Spleen (tissue), 7 donors: ENCODE measurements around the gene RELCH.

Experiments
- POLR2A ChIP-seq, 3 donors: fragments of 450-650 bp; IDR thresholded peaks; one replicate each; pipeline ENCODE4 v1.5.1; 2017; ENCODE audit warnings: antibody characterized with exemption in 3 of 3, mild to moderate bottlenecking in 1 of 3
- TF ChIP-seq, protein P1 (sequence below), 11 experiments: fragments of 200-600 bp in 7 of 11; fragments of 450-650 bp in 4 of 11; sonication (generic) in 4 of 11; IDR thresholded peaks in 8 of 11; conservative IDR thresholded peaks in 3 of 11; 1 replicate in 7 of 11; 2 replicates in 4 of 11; pipeline versions ENCODE4 v1.4.0 to v1.8.0; 2016 to 2021; ENCODE audit warnings: antibody characterized with exemption in 11 of 11, inconsistent platforms in 4 of 11, mild to moderate bottlenecking in 1 of 11
- donor health status: DM: no; HTN: no; CAD: no; lungs with moderate emphysema.
- donor health status: DM: no; HTN: no; CAD: no.
- donor health status: DM: no; HTN: no; CAD: no.

DNA sequence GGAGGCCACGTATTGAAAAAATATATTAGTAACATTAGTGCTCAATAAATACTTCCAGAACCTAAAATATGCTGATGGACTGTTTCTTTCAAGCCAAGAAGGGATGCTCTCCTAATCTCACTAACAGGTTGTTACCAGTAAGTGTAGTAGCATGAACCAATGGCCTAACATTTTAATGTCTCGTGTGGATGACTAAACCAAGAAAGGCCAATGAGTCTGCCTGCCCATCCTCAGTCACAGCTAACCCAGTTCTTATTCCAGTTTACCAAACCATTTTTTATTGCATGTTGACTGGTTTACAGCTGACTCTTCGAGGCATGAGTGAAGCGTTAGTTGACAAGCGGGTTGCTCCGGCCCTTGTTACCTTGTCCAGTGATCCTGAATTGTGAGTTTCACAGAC, 93.0 kb downstream of the RELCH start:
- TF ChIP-seq, protein P1, sequence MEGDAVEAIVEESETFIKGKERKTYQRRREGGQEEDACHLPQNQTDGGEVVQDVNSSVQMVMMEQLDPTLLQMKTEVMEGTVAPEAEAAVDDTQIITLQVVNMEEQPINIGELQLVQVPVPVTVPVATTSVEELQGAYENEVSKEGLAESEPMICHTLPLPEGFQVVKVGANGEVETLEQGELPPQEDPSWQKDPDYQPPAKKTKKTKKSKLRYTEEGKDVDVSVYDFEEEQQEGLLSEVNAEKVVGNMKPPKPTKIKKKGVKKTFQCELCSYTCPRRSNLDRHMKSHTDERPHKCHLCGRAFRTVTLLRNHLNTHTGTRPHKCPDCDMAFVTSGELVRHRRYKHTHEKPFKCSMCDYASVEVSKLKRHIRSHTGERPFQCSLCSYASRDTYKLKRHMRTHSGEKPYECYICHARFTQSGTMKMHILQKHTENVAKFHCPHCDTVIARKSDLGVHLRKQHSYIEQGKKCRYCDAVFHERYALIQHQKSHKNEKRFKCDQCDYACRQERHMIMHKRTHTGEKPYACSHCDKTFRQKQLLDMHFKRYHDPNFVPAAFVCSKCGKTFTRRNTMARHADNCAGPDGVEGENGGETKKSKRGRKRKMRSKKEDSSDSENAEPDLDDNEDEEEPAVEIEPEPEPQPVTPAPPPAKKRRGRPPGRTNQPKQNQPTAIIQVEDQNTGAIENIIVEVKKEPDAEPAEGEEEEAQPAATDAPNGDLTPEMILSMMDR (IDR thresholded peaks at IDR 0.05 in 8 of 11, conservative IDR thresholded peaks at IDR 0.05 in 3 of 11) = no peak
- no peak for TF ChIP-seq POLR2A (IDR thresholded peaks at IDR 0.05)
